ENCODE data around the gene RGCC. TPM values are rescaled to one million over a fixed set of nuclear protein-coding genes. Genes with fewer than 3 reads are reported as not detected.

RGCC gene
- polyA plus RNA-seq, 1 donor = 11.0 TPM

- DNase-seq = no peak
- Histone ChIP-seq H3K36me3 (ENCODE audit: control insufficient read depth, insufficient read depth, low read length) (no peaks in the 10 kb centered on the region), H3K9me3 (ENCODE audit: control insufficient read depth, low read depth, low read length) (peaks cover 8% of the 10 kb centered on the region), H3K4me1 (ENCODE audit: control insufficient read depth, insufficient read depth, low read length) (peaks cover 8% of the 10 kb centered on the region), H3K27me3 (ENCODE audit: control insufficient read depth, insufficient read depth, low read length) (peaks cover 57% of the 10 kb centered on the region), H3K4me3 (ENCODE audit: low read length) (no peak overlapping the region), H3K27ac (ENCODE audit: low read length) (no peak overlapping the region)
- 87% methylated on average over 3 of the region's 7 CpGs for WGBS (ENCODE audit: insufficient coverage, low lambda C conversion rate)
These were observed 2.2 kb downstream of the RGCC start for GRCh38 chr13:41459432-41460073.

GRCh38 chr13:41460074-41460465 lies 2.7 kb downstream of the RGCC start:
- DNase-seq = no peak
- Histone ChIP-seq H3K4me1 (ENCODE audit: control insufficient read depth, insufficient read depth, low read length) (peaks cover 8% of the 10 kb centered on the region), H3K27me3 (ENCODE audit: control insufficient read depth, insufficient read depth, low read length) (peaks cover 54% of the 10 kb centered on the region), H3K4me3 (ENCODE audit: low read length) (no peak overlapping the region), H3K9me3 (ENCODE audit: control insufficient read depth, low read depth, low read length) (peaks cover 8% of the 10 kb centered on the region), H3K27ac (ENCODE audit: low read length) (no peak overlapping the region), H3K36me3 (ENCODE audit: control insufficient read depth, insufficient read depth, low read length) (no peaks in the 10 kb centered on the region)
- WGBS (ENCODE audit: insufficient coverage, low lambda C conversion rate) = 66% methylated on average over 2 of the region's 2 CpGs

- Histone ChIP-seq H3K27ac (ENCODE audit: low read length) (no peak overlapping the region), H3K36me3 (ENCODE audit: control insufficient read depth, insufficient read depth, low read length) (no peaks in the 10 kb centered on the region), H3K4me1 (ENCODE audit: control insufficient read depth, insufficient read depth, low read length) (peaks cover 8% of the 10 kb centered on the region), H3K4me3 (ENCODE audit: low read length) (no peak overlapping the region), H3K27me3 (ENCODE audit: control insufficient read depth, insufficient read depth, low read length) (peaks cover 47% of the 10 kb centered on the region), H3K9me3 (ENCODE audit: control insufficient read depth, low read depth, low read length) (peaks cover 8% of the 10 kb centered on the region)
- no CpG with 5 or more reads among the region's 2 CpGs for WGBS (ENCODE audit: insufficient coverage, low lambda C conversion rate)
- no peak for DNase-seq
These were observed 3.6 kb downstream of the RGCC start for GRCh38 chr13:41460930-41461329.

GRCh38 chr13:41461527-41462139 lies 4.3 kb downstream of the RGCC start:
- H3K9me3 ChIP-seq (ENCODE audit: control insufficient read depth, low read depth, low read length) = peaks cover 8% of the 10 kb centered on the region
- WGBS (ENCODE audit: insufficient coverage, low lambda C conversion rate) = no CpG with 5 or more reads among the region's 3 CpGs
- DNase-seq = no peak
- no peaks in the 10 kb centered on the region for H3K36me3 ChIP-seq (ENCODE audit: control insufficient read depth, insufficient read depth, low read length)
- H3K4me3 ChIP-seq (ENCODE audit: low read length) = no peak overlapping the region
- no peak overlapping the region for H3K27ac ChIP-seq (ENCODE audit: low read length)
- H3K4me1 ChIP-seq (ENCODE audit: control insufficient read depth, insufficient read depth, low read length) = peaks cover 8% of the 10 kb centered on the region
- H3K27me3 ChIP-seq (ENCODE audit: control insufficient read depth, insufficient read depth, low read length) = peaks cover 40% of the 10 kb centered on the region

- H3K36me3 ChIP-seq (ENCODE audit: control insufficient read depth, insufficient read depth, low read length) = no peaks in the 10 kb centered on the region
- no peak for DNase-seq
- peaks cover 3% of the 10 kb centered on the region for H3K4me1 ChIP-seq (ENCODE audit: control insufficient read depth, insufficient read depth, low read length)
- H3K4me3 ChIP-seq (ENCODE audit: low read length) = no peak overlapping the region
- no peak overlapping the region for H3K27ac ChIP-seq (ENCODE audit: low read length)
- peaks cover 3% of the 10 kb centered on the region for H3K9me3 ChIP-seq (ENCODE audit: control insufficient read depth, low read depth, low read length)
- 100% methylated on average over 1 of the region's 6 CpGs for WGBS (ENCODE audit: insufficient coverage, low lambda C conversion rate)
- H3K27me3 ChIP-seq (ENCODE audit: control insufficient read depth, insufficient read depth, low read length) = peaks cover 34% of the 10 kb centered on the region
These were observed 5.1 kb downstream of the RGCC start for GRCh38 chr13:41462427-41462826.

- no peaks in the 10 kb centered on the region for H3K36me3 ChIP-seq (ENCODE audit: control insufficient read depth, insufficient read depth, low read length)
- H3K27me3 ChIP-seq (ENCODE audit: control insufficient read depth, insufficient read depth, low read length) = peaks cover 20% of the 10 kb centered on the region
- no peak overlapping the region for H3K27ac ChIP-seq (ENCODE audit: low read length)
- 83% methylated on average over 2 of the region's 11 CpGs for WGBS (ENCODE audit: insufficient coverage, low lambda C conversion rate)
- H3K9me3 ChIP-seq (ENCODE audit: control insufficient read depth, low read depth, low read length) = no peaks in the 10 kb centered on the region
- no peak for DNase-seq
- H3K4me1 ChIP-seq (ENCODE audit: control insufficient read depth, insufficient read depth, low read length) = no peaks in the 10 kb centered on the region
- H3K4me3 ChIP-seq (ENCODE audit: low read length) = no peak overlapping the region
These were observed 6.7 kb downstream of the RGCC start for GRCh38 chr13:41463838-41464602.

GRCh38 chr13:41465241-41465847 lies 8.0 kb downstream of the RGCC start:
- no peak overlapping the region for H3K4me3 ChIP-seq (ENCODE audit: low read length)
- WGBS (ENCODE audit: insufficient coverage, low lambda C conversion rate) = no CpG with 5 or more reads among the region's 4 CpGs
- H3K9me3 ChIP-seq (ENCODE audit: control insufficient read depth, low read depth, low read length) = no peaks in the 10 kb centered on the region
- peaks cover 10% of the 10 kb centered on the region for H3K27me3 ChIP-seq (ENCODE audit: control insufficient read depth, insufficient read depth, low read length)
- DNase-seq = peak in 1 of 2 donors; percentile 26
- no peak overlapping the region for H3K27ac ChIP-seq (ENCODE audit: low read length)
- no peaks in the 10 kb centered on the region for H3K4me1 ChIP-seq (ENCODE audit: control insufficient read depth, insufficient read depth, low read length)
- no peaks in the 10 kb centered on the region for H3K36me3 ChIP-seq (ENCODE audit: control insufficient read depth, insufficient read depth, low read length)

GRCh38 chr13:41465898-41466320 lies 8.6 kb downstream of the RGCC start:
- Histone ChIP-seq H3K36me3 (ENCODE audit: control insufficient read depth, insufficient read depth, low read length) (no peaks in the 10 kb centered on the region), H3K9me3 (ENCODE audit: control insufficient read depth, low read depth, low read length) (no peaks in the 10 kb centered on the region), H3K27ac (ENCODE audit: low read length) (no peak overlapping the region)

GRCh38 chr13:41467425-41467945 lies 10.1 kb downstream of the RGCC start:
- Histone ChIP-seq H3K27me3 (ENCODE audit: control insufficient read depth, insufficient read depth, low read length) (peaks cover 4% of the 10 kb centered on the region), H3K4me1 (ENCODE audit: control insufficient read depth, insufficient read depth, low read length) (no peaks in the 10 kb centered on the region), H3K27ac (ENCODE audit: low read length) (no peak overlapping the region), H3K9me3 (ENCODE audit: control insufficient read depth, low read depth, low read length) (no peaks in the 10 kb centered on the region), H3K36me3 (ENCODE audit: control insufficient read depth, insufficient read depth, low read length) (no peaks in the 10 kb centered on the region), H3K4me3 (ENCODE audit: low read length) (no peak overlapping the region)
- no peak for DNase-seq
- 20% methylated on average over 1 of the region's 2 CpGs for WGBS (ENCODE audit: insufficient coverage, low lambda C conversion rate)

More at GRCh38 chr13:41465898-41466320, 8.6 kb downstream of the RGCC start:
- no peak for DNase-seq
- H3K27me3 ChIP-seq (ENCODE audit: control insufficient read depth, insufficient read depth, low read length) = peaks cover 8% of the 10 kb centered on the region
- 100% methylated on average over 1 of the region's 1 CpG for whole genome bisulfite sequencing (ENCODE audit: insufficient coverage, low lambda C conversion rate)
- no peak overlapping the region for H3K4me3 ChIP-seq (ENCODE audit: low read length)
- no peaks in the 10 kb centered on the region for H3K4me1 ChIP-seq (ENCODE audit: control insufficient read depth, insufficient read depth, low read length)

GRCh38 chr13:41468631-41469030 lies 11.3 kb downstream of the RGCC start:
- WGBS (ENCODE audit: insufficient coverage, low lambda C conversion rate) = no CpG with 5 or more reads among the region's 2 CpGs
- Histone ChIP-seq H3K27me3 (ENCODE audit: control insufficient read depth, insufficient read depth, low read length) (no peaks in the 10 kb centered on the region), H3K27ac (ENCODE audit: low read length) (no peak overlapping the region), H3K36me3 (ENCODE audit: control insufficient read depth, insufficient read depth, low read length) (no peaks in the 10 kb centered on the region), H3K9me3 (ENCODE audit: control insufficient read depth, low read depth, low read length) (no peaks in the 10 kb centered on the region), H3K4me1 (ENCODE audit: control insufficient read depth, insufficient read depth, low read length) (no peaks in the 10 kb centered on the region), H3K4me3 (ENCODE audit: low read length) (no peak overlapping the region)
- no peak for DNase-seq

All from large intestine (tissue), 3 donors.